Fibroblast of the aortic adventitia (primary cell): Measurements from ENCODE around the gene TESK1. TPM values are rescaled to one million over a fixed set of nuclear protein-coding genes. Genes with fewer than 3 reads are reported as not detected.
"Not testable (repeated sequence)": the region's sequence is repeated elsewhere in the genome, so short reads cannot be mapped to it uniquely, and the experiment has no call there.

Source experiments
- DNase-seq: peaks from one replicate; pipeline ENCODE4 v3.0.0-alpha.2; 2010; ENCODE audit warnings: low read depth
- H3K4me3 ChIP-seq: 2 replicates; pipeline ENCODE4 v1.5.1; 2011; ENCODE audit warnings: low read depth, mild to moderate bottlenecking, control low read depth, low read length, moderate library complexity
- total RNA-seq: library from RNA; depleted of rRNA; stranded (reverse); fragments of >200 nt; gene quantifications from 2 replicates; pipeline ENCODE4 v1.2.3, GENCODE V29; 2012; ENCODE audit warnings: low replicate concordance
- TF ChIP-seq, protein P1 (sequence below): IDR thresholded peaks from 2 replicates; pipeline ENCODE4 v1.5.1; 2011; ENCODE audit warnings: mild to moderate bottlenecking, low read length, control low read depth, inconsistent platforms; ENCODE audit not compliant: insufficient read depth

Gene TESK1
- total RNA-seq, 1 donor, result 13.3 TPM

DNA sequence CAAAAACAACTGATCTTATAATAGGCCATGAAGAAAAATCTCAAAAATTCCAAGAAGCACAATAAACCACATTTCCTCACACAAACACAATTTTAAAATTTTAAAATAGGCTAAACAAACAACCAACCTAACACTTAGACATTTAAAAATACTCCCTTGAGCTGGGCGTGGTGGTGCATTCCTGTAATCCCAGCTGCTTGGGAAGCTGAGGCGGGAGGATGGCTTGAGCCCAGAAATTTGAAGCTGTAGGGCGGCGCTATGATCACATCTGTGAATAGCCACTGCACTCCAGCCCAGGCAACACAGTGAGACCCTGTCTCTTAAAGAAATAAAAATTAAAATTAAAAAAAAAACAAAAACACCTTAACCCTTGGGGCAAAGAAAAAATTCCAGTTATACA, 36.9 kb upstream of the TESK1 start:
- TF ChIP-seq, protein P1, sequence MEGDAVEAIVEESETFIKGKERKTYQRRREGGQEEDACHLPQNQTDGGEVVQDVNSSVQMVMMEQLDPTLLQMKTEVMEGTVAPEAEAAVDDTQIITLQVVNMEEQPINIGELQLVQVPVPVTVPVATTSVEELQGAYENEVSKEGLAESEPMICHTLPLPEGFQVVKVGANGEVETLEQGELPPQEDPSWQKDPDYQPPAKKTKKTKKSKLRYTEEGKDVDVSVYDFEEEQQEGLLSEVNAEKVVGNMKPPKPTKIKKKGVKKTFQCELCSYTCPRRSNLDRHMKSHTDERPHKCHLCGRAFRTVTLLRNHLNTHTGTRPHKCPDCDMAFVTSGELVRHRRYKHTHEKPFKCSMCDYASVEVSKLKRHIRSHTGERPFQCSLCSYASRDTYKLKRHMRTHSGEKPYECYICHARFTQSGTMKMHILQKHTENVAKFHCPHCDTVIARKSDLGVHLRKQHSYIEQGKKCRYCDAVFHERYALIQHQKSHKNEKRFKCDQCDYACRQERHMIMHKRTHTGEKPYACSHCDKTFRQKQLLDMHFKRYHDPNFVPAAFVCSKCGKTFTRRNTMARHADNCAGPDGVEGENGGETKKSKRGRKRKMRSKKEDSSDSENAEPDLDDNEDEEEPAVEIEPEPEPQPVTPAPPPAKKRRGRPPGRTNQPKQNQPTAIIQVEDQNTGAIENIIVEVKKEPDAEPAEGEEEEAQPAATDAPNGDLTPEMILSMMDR, result no peak
- no peak for DNase-seq
- no peak overlapping the region for H3K4me3 ChIP-seq

DNA sequence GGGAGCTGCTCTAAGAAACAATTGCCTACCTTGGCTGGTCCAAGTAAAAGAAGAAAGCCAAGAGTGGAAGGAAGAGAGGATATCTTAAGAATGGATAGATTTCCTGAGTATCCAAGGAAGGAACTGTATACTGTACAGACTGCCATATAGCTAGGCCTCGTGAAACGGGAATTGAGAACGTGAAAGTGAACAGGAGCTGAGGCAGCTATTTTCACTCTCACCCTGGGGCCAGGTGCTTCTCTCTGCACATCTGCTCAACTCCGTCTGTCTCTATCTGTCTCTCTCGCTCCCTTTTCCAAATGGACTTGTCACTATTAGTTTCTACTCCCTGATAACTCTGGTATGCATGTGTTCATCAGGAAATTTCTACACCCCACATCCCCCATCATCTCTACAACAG, 35.9 kb upstream of the TESK1 start:
- TF ChIP-seq, protein P1, result no peak
- DNase-seq, result no peak
- no peak overlapping the region for H3K4me3 ChIP-seq

DNA sequence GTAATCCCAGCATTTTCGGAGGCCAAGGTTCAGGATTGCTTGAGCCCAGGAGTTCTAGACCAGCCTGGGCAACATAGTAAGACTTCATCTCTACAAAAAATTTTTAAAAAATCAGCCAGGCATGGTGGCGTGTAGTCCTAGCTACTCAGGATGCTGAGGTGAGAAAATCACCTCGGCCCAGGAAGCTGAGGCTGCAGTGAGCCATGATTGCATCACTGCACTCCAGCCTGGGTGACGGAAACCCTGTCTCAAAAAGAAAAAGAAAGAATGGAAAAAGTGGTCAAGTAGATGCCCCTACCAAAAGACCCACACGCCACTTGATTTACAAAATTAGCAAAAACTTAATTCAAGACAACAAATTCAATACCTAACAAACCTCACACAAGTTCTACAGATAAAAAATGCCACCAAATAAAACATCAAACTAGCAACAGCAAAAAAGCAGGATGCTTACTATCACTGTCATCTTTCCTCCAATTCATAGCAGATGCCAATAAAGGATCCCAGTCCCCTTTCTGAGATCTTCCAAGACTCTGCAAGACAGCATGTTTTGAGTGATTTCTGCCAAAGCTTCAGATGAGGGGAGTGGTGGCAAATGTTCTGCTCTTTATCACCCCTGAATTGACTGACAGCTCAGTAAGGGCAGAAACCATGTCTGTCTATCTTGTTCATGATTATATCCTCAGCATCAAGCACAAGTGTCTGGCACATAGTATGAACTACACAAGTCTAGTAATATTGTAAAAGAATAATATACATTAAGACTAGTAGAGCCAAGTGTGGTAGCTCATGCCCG, 34.2 kb upstream of the TESK1 start:
- TF ChIP-seq, protein P1, result no peak
- no peak for DNase-seq
- no peak overlapping the region for H3K4me3 ChIP-seq

DNA sequence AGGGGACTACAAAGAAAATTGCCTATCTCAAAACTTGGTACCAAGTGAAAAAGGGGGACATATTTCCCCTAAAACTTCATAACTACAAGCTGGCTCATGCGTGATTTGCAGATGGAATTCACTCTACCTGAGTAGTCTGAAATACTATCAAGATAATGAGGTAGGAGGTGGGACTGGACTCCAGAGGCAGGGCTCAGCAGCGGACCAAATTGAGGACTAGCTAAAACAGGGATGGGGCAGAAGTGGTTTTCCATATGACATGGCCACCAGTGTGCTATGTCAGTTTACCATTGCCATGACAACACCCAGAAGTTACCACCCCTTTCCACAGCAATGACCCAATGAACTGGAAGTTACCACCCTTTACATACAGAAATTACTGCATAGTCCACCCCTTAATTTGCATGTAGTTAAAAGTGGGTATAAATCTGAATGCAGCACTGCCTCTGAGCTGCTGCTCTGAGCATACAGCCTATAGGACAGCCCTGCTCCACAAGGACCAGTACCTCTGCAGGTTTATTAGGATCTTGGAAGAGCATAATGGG, 30.4 kb upstream of the TESK1 start:
- TF ChIP-seq, protein P1, result no peak
- no peak overlapping the region for H3K4me3 ChIP-seq
- DNase-seq, result no peak

DNA sequence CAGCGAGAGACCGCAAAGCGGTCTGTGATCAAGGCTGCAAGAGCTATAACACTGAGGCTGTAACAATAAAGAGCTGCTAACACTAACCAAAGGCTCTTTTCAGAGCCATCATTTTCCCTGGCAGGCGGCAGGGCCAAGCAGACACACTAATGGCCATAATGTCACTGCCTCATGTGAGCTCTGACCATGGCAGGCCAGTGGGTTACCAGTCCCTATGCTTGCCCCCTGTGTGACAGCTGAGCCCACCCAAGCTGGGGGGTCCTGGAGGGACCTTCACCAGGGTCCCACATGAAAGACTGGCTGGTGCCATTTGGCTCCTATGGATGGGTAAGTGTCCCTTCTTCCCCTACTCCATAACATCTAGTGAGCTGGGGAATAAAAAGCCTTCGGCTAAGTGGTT, 29.6 kb upstream of the TESK1 start:
- TF ChIP-seq, protein P1, result no peak
- no peak for DNase-seq
- no peak overlapping the region for H3K4me3 ChIP-seq

DNA sequence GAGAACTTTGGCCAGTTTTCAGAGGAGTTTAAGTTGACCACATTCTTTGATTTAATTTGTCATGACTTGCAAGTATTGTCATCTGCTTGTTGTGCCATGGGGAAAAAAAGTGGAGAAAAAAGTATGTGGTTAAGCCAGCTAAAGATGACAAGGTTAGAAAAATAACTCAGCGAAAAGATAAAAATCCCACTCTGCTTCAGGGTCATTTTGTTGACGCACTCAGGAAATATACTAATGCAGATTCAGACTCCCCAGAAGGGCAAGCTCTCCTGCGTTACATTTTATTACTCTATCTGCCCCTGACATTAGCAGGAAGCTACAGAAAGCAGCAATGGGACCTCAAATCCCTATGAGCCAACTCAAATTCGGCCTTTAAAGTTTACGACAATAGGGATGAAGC, 27.6 kb upstream of the TESK1 start:
- TF ChIP-seq, protein P1, result no peak
- no peak overlapping the region for H3K4me3 ChIP-seq
- DNase-seq, result peak; percentile 40

DNA sequence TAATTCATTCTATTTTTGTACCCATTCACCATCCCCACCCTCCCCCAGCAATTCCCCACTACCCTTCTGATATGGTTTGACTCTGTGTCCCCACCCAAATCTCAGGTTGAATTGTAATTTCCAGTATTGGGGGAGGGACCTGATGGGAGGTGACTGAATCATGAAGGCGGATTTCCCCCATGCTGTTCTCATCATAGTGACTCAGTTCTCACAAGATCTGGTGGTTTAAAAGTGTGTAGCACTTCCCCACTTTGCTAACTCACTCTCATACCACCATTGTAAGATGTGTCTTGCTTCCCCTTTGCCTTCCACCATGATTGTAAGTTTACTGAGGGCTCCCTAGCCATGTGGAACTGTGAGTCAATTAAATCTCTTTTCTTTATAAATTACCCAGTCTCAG, 25.9 kb upstream of the TESK1 start:
- H3K4me3 ChIP-seq, result no peak overlapping the region
- no peak for DNase-seq
- TF ChIP-seq, protein P1, result no peak

DNA sequence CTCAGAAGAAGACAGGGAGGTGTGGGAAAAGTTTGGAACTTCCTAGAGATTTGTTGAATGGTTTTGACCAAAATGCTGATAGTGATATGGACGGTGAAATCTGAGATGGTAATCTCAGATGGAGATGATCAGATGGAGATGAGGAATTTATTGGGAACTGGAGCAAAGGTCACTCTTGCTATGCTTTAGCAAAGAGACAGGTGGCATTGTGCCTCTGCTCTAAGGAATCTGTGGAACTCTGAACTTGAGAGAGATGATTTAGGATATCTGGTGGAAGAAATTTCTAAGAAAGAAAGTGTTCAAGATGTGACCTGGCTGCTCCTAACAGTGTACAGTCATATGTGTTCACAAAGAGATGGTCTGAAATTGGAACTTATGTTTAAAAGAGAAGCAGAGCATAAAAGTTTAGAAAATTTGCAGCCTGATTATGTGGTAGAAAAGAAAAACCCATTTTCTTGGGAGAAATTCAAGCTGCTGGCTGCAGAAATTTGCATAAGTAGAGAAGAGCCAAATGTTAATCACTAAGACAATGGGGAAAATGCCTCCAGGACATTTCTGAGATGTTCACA, 25.3 kb upstream of the TESK1 start:
- H3K4me3 ChIP-seq, DNase-seq: not testable (repeated sequence)

DNA sequence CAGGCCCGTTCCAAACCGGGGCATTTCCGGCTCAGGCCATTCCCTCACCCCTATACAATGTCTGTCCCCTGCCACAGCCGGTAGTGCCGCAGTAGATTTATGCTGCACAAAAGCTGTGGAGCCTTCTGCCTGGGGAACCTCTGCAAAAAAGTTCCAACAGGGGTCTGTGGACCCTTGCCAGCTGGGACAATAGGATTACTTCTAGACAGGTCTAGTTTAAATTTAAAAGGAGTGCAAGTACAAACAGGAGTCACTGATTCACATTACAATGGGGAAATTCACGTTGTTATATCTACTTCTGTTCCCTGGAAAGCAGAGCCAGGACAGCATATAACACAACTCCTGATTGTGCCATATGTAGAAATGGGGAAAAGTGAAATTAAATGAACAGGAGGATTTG, 21.5 kb upstream of the TESK1 start:
- H3K4me3 ChIP-seq, DNase-seq: not testable (repeated sequence)

DNA sequence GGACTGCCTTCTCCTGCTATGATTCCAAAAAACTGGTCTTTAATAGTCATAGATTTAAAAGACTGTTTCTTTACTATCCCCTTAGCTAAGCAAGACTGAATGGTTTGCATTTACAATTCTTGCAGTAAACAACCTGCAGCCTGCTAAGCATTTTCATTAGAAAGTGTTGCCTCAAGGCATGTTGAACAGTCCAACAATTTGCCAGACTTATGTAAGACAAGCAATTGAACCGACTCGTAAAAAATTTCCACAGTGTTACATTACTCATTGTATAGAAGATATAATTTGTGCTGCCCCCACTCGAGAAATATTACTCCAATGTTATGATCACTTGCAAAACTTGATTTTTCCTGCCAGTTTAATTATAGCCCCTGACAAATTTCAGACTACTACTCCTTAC, 20.4 kb upstream of the TESK1 start:
- DNase-seq, H3K4me3 ChIP-seq: not testable (repeated sequence)
